Measurements from ENCODE around the gene MRTFB.

DNA sequence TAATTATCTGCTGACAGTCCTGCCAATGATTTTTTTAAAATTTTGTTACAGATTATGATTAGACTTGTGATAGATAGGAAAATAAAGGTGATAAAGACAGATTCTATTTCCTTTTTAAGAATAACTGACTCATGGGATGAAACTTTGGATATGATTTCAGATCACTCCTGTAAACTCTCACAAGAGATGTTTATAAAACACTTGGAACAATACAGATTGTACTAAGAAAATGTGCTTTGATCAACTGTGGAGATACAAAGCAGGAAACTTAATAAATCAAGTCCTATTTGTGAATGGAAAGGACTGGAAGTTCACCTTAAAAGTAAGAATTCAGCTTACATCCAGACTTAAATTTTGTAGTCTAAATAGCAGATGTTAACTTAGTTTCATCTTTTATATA, 21.4 kb downstream of the MRTFB start:
- TF ChIP-seq, protein P1, sequence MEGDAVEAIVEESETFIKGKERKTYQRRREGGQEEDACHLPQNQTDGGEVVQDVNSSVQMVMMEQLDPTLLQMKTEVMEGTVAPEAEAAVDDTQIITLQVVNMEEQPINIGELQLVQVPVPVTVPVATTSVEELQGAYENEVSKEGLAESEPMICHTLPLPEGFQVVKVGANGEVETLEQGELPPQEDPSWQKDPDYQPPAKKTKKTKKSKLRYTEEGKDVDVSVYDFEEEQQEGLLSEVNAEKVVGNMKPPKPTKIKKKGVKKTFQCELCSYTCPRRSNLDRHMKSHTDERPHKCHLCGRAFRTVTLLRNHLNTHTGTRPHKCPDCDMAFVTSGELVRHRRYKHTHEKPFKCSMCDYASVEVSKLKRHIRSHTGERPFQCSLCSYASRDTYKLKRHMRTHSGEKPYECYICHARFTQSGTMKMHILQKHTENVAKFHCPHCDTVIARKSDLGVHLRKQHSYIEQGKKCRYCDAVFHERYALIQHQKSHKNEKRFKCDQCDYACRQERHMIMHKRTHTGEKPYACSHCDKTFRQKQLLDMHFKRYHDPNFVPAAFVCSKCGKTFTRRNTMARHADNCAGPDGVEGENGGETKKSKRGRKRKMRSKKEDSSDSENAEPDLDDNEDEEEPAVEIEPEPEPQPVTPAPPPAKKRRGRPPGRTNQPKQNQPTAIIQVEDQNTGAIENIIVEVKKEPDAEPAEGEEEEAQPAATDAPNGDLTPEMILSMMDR (conservative IDR thresholded peaks at IDR 0.05 in 1 of 2, IDR thresholded peaks at IDR 0.05 in 1 of 2; ENCODE audit: low read depth in 1 of 2, low read length in 2 of 2) = no peak
- TF ChIP-seq EZH2 (IDR thresholded peaks at IDR 0.05; ENCODE audit: low read length, missing control alignments) = no peak

Data from fibroblast of lung (primary cell).